GM12878 (cell line): Measurements from ENCODE around the gene PNPO. TPM values are rescaled to one million over a fixed set of nuclear protein-coding genes. Genes with fewer than 3 reads are reported as not detected.

Experiments used
- BHLHE40 ChIP-seq, 2 experiments: fragments of 450-650 bp in 1 of 2; IDR thresholded peaks; 2 replicates each; pipeline ENCODE4 v1.6.1; 2011 to 2017; ENCODE audit warnings: low read depth in 2 of 2, borderline replicate concordance in 1 of 2, improper control_type of control experiment in 1 of 2, low read length in 1 of 2, mild to moderate bottlenecking in 1 of 2
- CBFB ChIP-seq: IDR thresholded peaks from 2 replicates; pipeline ENCODE4 v1.6.1; 2016; ENCODE audit warnings: antibody characterized with exemption, low read depth
- CBX3 ChIP-seq: fragments of 200-600 bp; sonication (generic); IDR thresholded peaks from 2 replicates; pipeline ENCODE4 v1.6.1; 2016; ENCODE audit warnings: low read depth, borderline replicate concordance
- HCFC1 ChIP-seq: fragments of 150-350 bp; IDR thresholded peaks from 2 replicates; pipeline ENCODE4 v1.6.1; 2014; ENCODE audit warnings: low read length
- IKZF2 ChIP-seq, 2 experiments: fragments of 450-650 bp; IDR thresholded peaks; 2 replicates each; pipeline ENCODE4 v1.6.1; 2017; ENCODE audit warnings: mild to moderate bottlenecking in 2 of 2, moderate library complexity in 2 of 2
- MEF2B ChIP-seq: fragments of 450-650 bp; IDR thresholded peaks from 2 replicates; pipeline ENCODE4 v1.6.1; 2018; ENCODE audit warnings: mild to moderate bottlenecking, moderate library complexity; ENCODE audit not compliant: partially characterized antibody, poor library complexity, severe bottlenecking
- MXI1 ChIP-seq: fragments of 150-350 bp; IDR thresholded peaks from 2 replicates; pipeline ENCODE4 v1.6.1; 2011; ENCODE audit warnings: low read depth, mild to moderate bottlenecking, inconsistent platforms, low read length, improper control_type of control experiment
- ZNF217 ChIP-seq: fragments of 450-650 bp; IDR thresholded peaks from 2 replicates; pipeline ENCODE4 v1.6.1; 2017; ENCODE audit warnings: antibody characterized with exemption, mild to moderate bottlenecking
- ZNF384 ChIP-seq: IDR thresholded peaks from 2 replicates; pipeline ENCODE4 v1.6.1; 2012; ENCODE audit warnings: low read depth, mild to moderate bottlenecking, low read length, improper control_type of control experiment, borderline replicate concordance
- ZNF622 ChIP-seq: fragments of 450-650 bp; IDR thresholded peaks from 2 replicates; pipeline ENCODE4 v1.6.1; 2017; ENCODE audit warnings: mild to moderate bottlenecking, inconsistent platforms
- polyA plus RNA-seq, 11 experiments: library from polyadenylated mRNA; depleted of rRNA in 4 of 11; unstranded in 6 of 11; stranded (reverse) in 5 of 11; fragments of >200 nt; fragmentation: Nextera tagmentation in 4 of 11; fragmentation: Illumina TruSeq in 1 of 11; extraction: Ambion mirVana in 4 of 11; extraction: Trizol in 1 of 11; gene quantifications; 1 replicate in 1 of 11; 2 replicates in 10 of 11; pipeline versions ENCODE4 v1.2.1 to v1.2.3, GENCODE V29; 2011 to 2016; ENCODE audit warnings: inconsistent platforms in 2 of 11, missing spikeins in 2 of 11, low read depth in 1 of 11
- total RNA-seq, 4 experiments: library from RNA; depleted of rRNA in 3 of 4; stranded (reverse); fragments of >200 nt in 3 of 4; fragmentation: Illumina TruSeq in 1 of 4; extraction: Trizol in 1 of 4; gene quantifications; 2 replicates each; pipeline versions ENCODE4 v1.2.1 to v1.2.3, GENCODE V29; 2013 to 2021
- TF ChIP-seq, protein P1 (sequence below): fragments of 450-650 bp; formaldehyde crosslinking; IDR thresholded peaks from 2 replicates; pipeline ENCODE4 v1.4.0; 2022; ENCODE audit warnings: mild to moderate bottlenecking, moderate library complexity

The PNPO gene
- total and polyA plus RNA-seq, 10 of the 15 experiments (the other 5 are each of a cell fraction or from before 2014, with no cell fraction given): 13.9 to 52.6 (median 37.3) TPM

DNA sequence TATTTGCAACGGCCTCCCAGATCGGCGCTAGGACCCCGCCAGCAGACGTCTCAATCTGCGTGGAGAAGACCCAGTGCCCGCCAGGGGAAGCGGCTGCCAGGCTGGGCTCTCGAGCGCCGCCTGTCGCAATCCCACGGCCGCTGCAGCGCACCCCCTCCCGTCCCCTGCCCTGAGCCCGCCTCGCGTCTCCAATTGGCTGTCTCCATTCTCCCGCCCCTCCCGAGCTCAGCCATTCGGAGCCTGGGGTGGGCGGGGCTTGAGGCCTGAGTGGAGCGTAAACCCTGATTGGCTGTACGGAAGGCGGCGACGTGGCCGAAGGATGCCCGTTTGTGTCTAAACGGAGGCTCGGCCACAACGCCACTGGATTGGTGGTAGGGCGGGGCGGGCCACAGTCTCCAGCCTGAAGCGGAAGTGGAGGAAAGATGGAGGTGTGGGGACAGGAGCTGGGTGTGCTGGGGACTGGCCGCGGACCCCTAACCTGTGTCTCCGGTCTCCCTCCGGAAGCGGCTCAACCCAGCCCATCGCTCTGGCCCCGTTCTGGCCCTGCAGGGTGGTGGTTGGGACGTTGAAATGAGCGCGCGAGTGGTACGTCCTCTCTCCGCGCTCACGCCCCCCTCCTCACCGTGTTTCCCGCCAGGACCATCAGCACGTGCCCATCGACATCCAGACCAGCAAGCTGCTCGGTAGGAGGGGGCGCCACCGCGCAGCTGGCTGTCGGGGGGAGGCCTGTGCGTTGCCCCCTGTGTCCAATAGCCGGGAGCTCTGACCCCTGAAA, 29.5 kb downstream of the PNPO start, which contains the start of gene CDK5RAP3 (continued):
- TF ChIP-seq BHLHE40 (IDR thresholded peaks at IDR 0.05; ENCODE audit: borderline replicate concordance in 1 of 2, low read depth in 2 of 2, low read length in 1 of 2) (peak; percentile 85 to 95), CBFB (peak; percentile 39; the same call in 1 of the 2 replicates), ZNF384 (no peak), ZNF622 (no peak), MXI1 (peak; percentile 71), IKZF2 (IDR thresholded peaks at IDR 0.05) (peak in 1 of 2 experiments; percentile 28; a peak in 1 of 4 replicates), MEF2B (no peak), HCFC1 (no peak), ZNF217 (no peak), CBX3 (no peak)
- TF ChIP-seq, protein P1, sequence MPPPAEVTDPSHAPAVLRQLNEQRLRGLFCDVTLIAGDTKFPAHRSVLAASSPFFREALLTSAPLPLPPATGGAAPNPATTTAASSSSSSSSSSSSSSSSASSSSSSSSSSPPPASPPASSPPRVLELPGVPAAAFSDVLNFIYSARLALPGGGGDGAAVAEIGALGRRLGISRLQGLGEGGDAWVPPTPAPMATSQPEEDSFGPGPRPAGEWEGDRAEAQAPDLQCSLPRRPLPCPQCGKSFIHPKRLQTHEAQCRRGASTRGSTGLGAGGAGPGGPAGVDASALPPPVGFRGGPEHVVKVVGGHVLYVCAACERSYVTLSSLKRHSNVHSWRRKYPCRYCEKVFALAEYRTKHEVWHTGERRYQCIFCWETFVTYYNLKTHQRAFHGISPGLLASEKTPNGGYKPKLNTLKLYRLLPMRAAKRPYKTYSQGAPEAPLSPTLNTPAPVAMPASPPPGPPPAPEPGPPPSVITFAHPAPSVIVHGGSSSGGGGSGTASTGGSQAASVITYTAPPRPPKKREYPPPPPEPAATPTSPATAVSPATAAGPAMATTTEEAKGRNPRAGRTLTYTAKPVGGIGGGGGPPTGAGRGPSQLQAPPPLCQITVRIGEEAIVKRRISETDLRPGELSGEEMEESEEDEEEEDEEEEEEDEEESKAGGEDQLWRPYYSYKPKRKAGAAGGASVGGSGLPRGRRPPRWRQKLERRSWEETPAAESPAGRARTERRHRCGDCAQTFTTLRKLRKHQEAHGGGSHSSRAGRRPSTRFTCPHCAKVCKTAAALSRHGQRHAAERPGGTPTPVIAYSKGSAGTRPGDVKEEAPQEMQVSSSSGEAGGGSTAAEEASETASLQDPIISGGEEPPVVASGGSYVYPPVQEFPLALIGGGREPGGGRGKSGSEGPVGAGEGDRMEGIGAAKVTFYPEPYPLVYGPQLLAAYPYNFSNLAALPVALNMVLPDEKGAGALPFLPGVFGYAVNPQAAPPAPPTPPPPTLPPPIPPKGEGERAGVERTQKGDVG: no peak
